ENCODE results near the gene SLC17A8.
"Not testable (repeated sequence)": the region's sequence is repeated elsewhere in the genome, so short reads cannot be mapped to it uniquely, and the experiment has no call there.

SLC17A8 gene

GRCh38 chr12:100356644-100357223, at the start of gene SLC17A8:
Gene SLC17A8, plus strand, starts transcription at chr12:100357074. Its CDS starts 318 bp downstream, at chr12:100357392.
- DNase-seq (ENCODE audit: low read depth): no peak

- not testable (repeated sequence) for DNase-seq (ENCODE audit: low read depth)
These were observed 48.7 kb upstream of the SLC17A8 start for GRCh38 chr12:100308138-100308537.

- DNase-seq (ENCODE audit: low read depth): no peak
These were observed 45.6 kb upstream of the SLC17A8 start for GRCh38 chr12:100311317-100311716.

- no peak for DNase-seq (ENCODE audit: low read depth)
These were observed 39.5 kb upstream of the SLC17A8 start for GRCh38 chr12:100317371-100317770.

GRCh38 chr12:100324498-100324897, 32.4 kb upstream of the SLC17A8 start:
- no peak for DNase-seq (ENCODE audit: low read depth)

- no peak for DNase-seq (ENCODE audit: low read depth)
These were observed 30.7 kb upstream of the SLC17A8 start for GRCh38 chr12:100326208-100326607.

- DNase-seq (ENCODE audit: low read depth): no peak
These were observed 27.1 kb upstream of the SLC17A8 start for GRCh38 chr12:100329800-100330199.

- no peak for DNase-seq (ENCODE audit: low read depth)
These were observed 25.0 kb upstream of the SLC17A8 start for GRCh38 chr12:100331871-100332270.

- DNase-seq (ENCODE audit: low read depth): no peak
These were observed 24.0 kb upstream of the SLC17A8 start for GRCh38 chr12:100332852-100333251.

- DNase-seq (ENCODE audit: low read depth): no peak
These were observed 19.6 kb upstream of the SLC17A8 start for GRCh38 chr12:100337299-100337698.

- no peak for DNase-seq (ENCODE audit: low read depth)
These were observed 19.1 kb upstream of the SLC17A8 start for GRCh38 chr12:100337727-100338126.

GRCh38 chr12:100339071-100339470, 17.8 kb upstream of the SLC17A8 start:
- no peak for DNase-seq (ENCODE audit: low read depth)

GRCh38 chr12:100342897-100343296, 14.0 kb upstream of the SLC17A8 start:
- not testable (repeated sequence) for DNase-seq (ENCODE audit: low read depth)

GRCh38 chr12:100344351-100344750, 12.5 kb upstream of the SLC17A8 start:
- not testable (repeated sequence) for DNase-seq (ENCODE audit: low read depth)

GRCh38 chr12:100345020-100345767, 11.7 kb upstream of the SLC17A8 start:
- DNase-seq (ENCODE audit: low read depth): no peak

- no peak for DNase-seq (ENCODE audit: low read depth)
These were observed 10.2 kb upstream of the SLC17A8 start for GRCh38 chr12:100346660-100347059.

- no peak for DNase-seq (ENCODE audit: low read depth)
These were observed 8.0 kb upstream of the SLC17A8 start for GRCh38 chr12:100348657-100349454.

GRCh38 chr12:100359248-100359647, 2.4 kb downstream of the SLC17A8 start:
- DNase-seq (ENCODE audit: low read depth): no peak

- no peak for DNase-seq (ENCODE audit: low read depth)
These were observed 2.9 kb downstream of the SLC17A8 start for GRCh38 chr12:100359822-100360221.

GRCh38 chr12:100360450-100360849, 3.6 kb downstream of the SLC17A8 start:
- DNase-seq (ENCODE audit: low read depth): no peak

GRCh38 chr12:100364324-100364723, 7.5 kb downstream of the SLC17A8 start:
- no peak for DNase-seq (ENCODE audit: low read depth)

- no peak for DNase-seq (ENCODE audit: low read depth)
These were observed 8.5 kb downstream of the SLC17A8 start for GRCh38 chr12:100365411-100365810.

- no peak for DNase-seq (ENCODE audit: low read depth)
These were observed 11.2 kb downstream of the SLC17A8 start for GRCh38 chr12:100368066-100368465.

Data from stimulated activated CD4-positive, alpha-beta T cell treated with anti-CD3 and anti-CD28 coated beads, Interleukin-2, amount 100 ng/mL, for 4 hours (primary cell).